IMR-90 (cell line): ENCODE data around the gene SCIN. TPM values are rescaled to one million over a fixed set of nuclear protein-coding genes. Genes with fewer than 3 reads are reported as not detected.

Source experiments
- ATAC-seq: fragments of 200-7000 bp; cut with Tn5 transposase; 2 replicates; pipeline ENCODE4 v1.9.1; 2020; ENCODE audit warnings: low read depth, mild to moderate bottlenecking, moderate library complexity
- BruUV-seq: library from RNA; stranded (reverse); fragments of 400-500 nt; replicated peaks from 2 replicates; lab custom pipeline; 2021; lab: Mats Ljungman, UMichigan
- CTCF ChIA-PET: fragments of 300-600 bp; formaldehyde crosslinking; extraction: SDS; loops from one replicate; lab custom pipeline; 2021; ENCODE audit warnings: antibody characterized with exemption; lab: Yijun Ruan, JAX
- POLR2A ChIA-PET: fragments of 300-600 bp; sonication (Branson Sonifier 250); formaldehyde crosslinking; loops from one replicate; lab custom pipeline; 2022; ENCODE audit warnings: antibody characterized with exemption; ENCODE audit not compliant: unreplicated experiment; lab: Charles Lee
- DNase-seq: peaks from one replicate; pipeline ENCODE4 v3.0.0; 2013
- H2AFZ ChIP-seq: replicated peaks from 2 replicates; pipeline ENCODE3; 2013; ENCODE audit warnings: low read length, mild to moderate bottlenecking; ENCODE audit not compliant: poor library complexity
- H2AK5ac ChIP-seq: 2 replicates; pipeline ENCODE4 v1.6.1; 2013; ENCODE audit warnings: low read depth, low read length, inconsistent platforms
- H2AK9ac ChIP-seq: replicated peaks from 2 replicates; pipeline ENCODE3; 2013; ENCODE audit warnings: mild to moderate bottlenecking, low read depth, low read length, moderate library complexity; ENCODE audit not compliant: poor library complexity
- H2BK120ac ChIP-seq: 2 replicates; pipeline ENCODE4 v1.6.1; 2013; ENCODE audit warnings: low read depth, low read length, inconsistent platforms
- H2BK15ac ChIP-seq: 3 replicates; pipeline ENCODE4 v1.6.1; 2013; ENCODE audit warnings: low read depth, low read length, inconsistent platforms
- H2BK20ac ChIP-seq: 2 replicates; pipeline ENCODE4 v1.6.1; 2013; ENCODE audit warnings: low read depth, mild to moderate bottlenecking, inconsistent platforms, low read length, moderate library complexity
- H2BK5ac ChIP-seq: 2 replicates; pipeline ENCODE4 v1.6.1; 2013; ENCODE audit warnings: mild to moderate bottlenecking, low read depth, low read length, inconsistent platforms; ENCODE audit not compliant: poor library complexity, severe bottlenecking
- H3K14ac ChIP-seq: replicated peaks from 2 replicates; pipeline ENCODE4 v1.6.1; 2013; ENCODE audit warnings: low read depth, low read length, inconsistent platforms
- H3K18ac ChIP-seq: 2 replicates; pipeline ENCODE4 v1.6.1; 2013; ENCODE audit warnings: low read depth, low read length, control low read depth
- H3K23ac ChIP-seq: 2 replicates; pipeline ENCODE4 v1.6.1; 2013; ENCODE audit warnings: low read depth, low read length, inconsistent platforms
- H3K27ac ChIP-seq: 2 replicates; pipeline ENCODE4 v1.5.1; 2013; ENCODE audit warnings: mild to moderate bottlenecking, control low read depth, low read length; ENCODE audit not compliant: insufficient read depth
- H3K27me3 ChIP-seq: 2 replicates; pipeline ENCODE4 v1.6.1; 2013; ENCODE audit warnings: low read length; ENCODE audit not compliant: control insufficient read depth, insufficient read depth
- H3K36me3 ChIP-seq: 2 replicates; pipeline ENCODE4 v1.6.1; 2013; ENCODE audit warnings: low read length, mixed read lengths; ENCODE audit not compliant: control insufficient read depth, insufficient read depth
- H3K4ac ChIP-seq: 2 replicates; pipeline ENCODE4 v1.6.1; 2013; ENCODE audit warnings: low read depth, low read length, inconsistent platforms
- H3K4me1 ChIP-seq: 2 replicates; pipeline ENCODE4 v1.6.1; 2013; ENCODE audit warnings: low read length, mixed read lengths; ENCODE audit not compliant: control insufficient read depth, insufficient read depth
- H3K4me2 ChIP-seq: 2 replicates; pipeline ENCODE4 v1.6.1; 2013; ENCODE audit warnings: low read depth, mild to moderate bottlenecking, control low read depth, low read length, moderate library complexity
- H3K4me3 ChIP-seq: 2 replicates; pipeline ENCODE4 v1.5.1; 2013; ENCODE audit warnings: low read depth, mild to moderate bottlenecking, control low read depth, low read length, moderate library complexity; ENCODE audit not compliant: insufficient read depth
- H3K56ac ChIP-seq: 2 replicates; pipeline ENCODE4 v1.6.1; 2013; ENCODE audit warnings: low read length, inconsistent platforms; ENCODE audit not compliant: insufficient read depth; ENCODE audit errors: extremely low read depth
- H3K79me1 ChIP-seq, 2 experiments: 2 replicates each; pipeline ENCODE4 v1.6.1; 2013; ENCODE audit warnings: low read length in 2 of 2, inconsistent platforms in 1 of 2, low read depth in 1 of 2
- H3K9ac ChIP-seq: 2 replicates; pipeline ENCODE4 v1.6.1; 2013; ENCODE audit warnings: low read depth, low read length, control low read depth
- H3K9me1 ChIP-seq: 2 replicates; pipeline ENCODE4 v1.6.1; 2013; ENCODE audit warnings: low read length, inconsistent platforms; ENCODE audit not compliant: insufficient read depth
- H3K9me3 ChIP-seq: 2 replicates; pipeline ENCODE4 v1.6.1; 2013; ENCODE audit warnings: low read length; ENCODE audit not compliant: control insufficient read depth, insufficient read depth
- H4K20me1 ChIP-seq: 2 replicates; pipeline ENCODE4 v1.6.1; 2013; ENCODE audit warnings: low read length, inconsistent platforms; ENCODE audit not compliant: insufficient read depth
- H4K5ac ChIP-seq: 2 replicates; pipeline ENCODE4 v1.6.1; 2013; ENCODE audit warnings: mild to moderate bottlenecking, low read depth, low read length, control low read depth
- H4K8ac ChIP-seq, 2 experiments: 2 replicates each; pipeline ENCODE4 v1.6.1; 2013; ENCODE audit warnings: low read depth in 2 of 2, low read length in 2 of 2, control low read depth in 1 of 2, inconsistent platforms in 1 of 2
- H4K91ac ChIP-seq: 2 replicates; pipeline ENCODE4 v1.6.1; 2013; ENCODE audit warnings: low read depth, low read length, inconsistent platforms; ENCODE audit not compliant: insufficient read depth
- CEBPB ChIP-seq: IDR thresholded peaks from 2 replicates; pipeline ENCODE4 v1.6.1; 2012; ENCODE audit warnings: low read depth, low read length, improper control_type of control experiment
- ELK1 ChIP-seq: fragments of 150-350 bp; IDR thresholded peaks from 2 replicates; pipeline ENCODE4 v1.6.1; 2016; ENCODE audit warnings: low read depth, mild to moderate bottlenecking, low read length, moderate library complexity, borderline replicate concordance
- FOS ChIP-seq: fragments of 150-350 bp; IDR thresholded peaks from 2 replicates; pipeline ENCODE4 v1.6.1; 2016; ENCODE audit warnings: low read depth, low read length
- MAZ ChIP-seq: IDR thresholded peaks from 2 replicates; pipeline ENCODE4 v1.6.1; 2012; ENCODE audit warnings: low read depth, mild to moderate bottlenecking, low read length, improper control_type of control experiment, moderate library complexity, borderline replicate concordance
- MXI1 ChIP-seq: IDR thresholded peaks from 2 replicates; pipeline ENCODE4 v1.6.1; 2012; ENCODE audit warnings: low read depth, mild to moderate bottlenecking, low read length, moderate library complexity, borderline replicate concordance
- NFE2L2 ChIP-seq: fragments of 150-350 bp; IDR thresholded peaks from 2 replicates; pipeline ENCODE4 v1.6.1; 2016; ENCODE audit warnings: low read depth, mild to moderate bottlenecking, low read length
- RAD21 ChIP-seq: IDR thresholded peaks from 2 replicates; pipeline ENCODE4 v1.6.1; 2012; ENCODE audit warnings: low read length, improper control_type of control experiment
- RCOR1 ChIP-seq: IDR thresholded peaks from 2 replicates; pipeline ENCODE4 v1.6.1; 2012; ENCODE audit warnings: mild to moderate bottlenecking, low read length, improper control_type of control experiment; ENCODE audit not compliant: insufficient replicate concordance
- dilution Hi-C: fragments of 300-500 bp; cut with HindIII; formaldehyde crosslinking; loops from one replicate; pipeline ENCODE4 v1.14.3; 2018; ENCODE audit warnings: low sequenced_read_pairs; ENCODE audit not compliant: unreplicated experiment
- in situ Hi-C: fragments of 300-500 bp; cut with MboI; formaldehyde crosslinking; loops from 3 replicates; pipeline ENCODE4 v1.14.3; 2019; ENCODE audit warnings: low sequenced_read_pairs, inconsistent platforms, mixed read lengths
- intact Hi-C: fragments of 100-400 bp; cut with micrococcal nuclease; formaldehyde crosslinking; loops from 2 replicates; pipeline ENCODE4 v1.10.0; 2022
- polyA plus RNA-seq, 3 experiments: library from polyadenylated mRNA; depleted of rRNA; stranded (reverse); fragments of >200 nt; gene quantifications; 2 replicates each; pipeline ENCODE4 v1.2.3, GENCODE V29; 2012; ENCODE audit warnings: low replicate concordance in 1 of 3
- total RNA-seq: library from RNA; depleted of rRNA; stranded (reverse); fragments of >200 nt; gene quantifications from 2 replicates; pipeline ENCODE4 v1.2.3, GENCODE V29; 2012

SCIN gene
- total and polyA plus RNA-seq, 2 of the 4 experiments (the other 2 are of a cell fraction) = under 0.01 to 0.05 TPM

GRCh38 chr7:12649348-12649747 is 78.8 kb downstream of the SCIN start:
- H2BK5ac ChIP-seq = no peak overlapping the region
- TF ChIP-seq CEBPB = no peak
- no peak for TF ChIP-seq MXI1
- no peak for TF ChIP-seq MAZ
- no peak for TF ChIP-seq FOS
- no peak for TF ChIP-seq ELK1
- TF ChIP-seq NFE2L2 = no peak
- no peak for TF ChIP-seq RAD21
- no peak for TF ChIP-seq RCOR1
- no peak overlapping the region for H3K18ac ChIP-seq
- CTCF ChIA-PET = no interaction called here
- H4K8ac ChIP-seq = no peak overlapping the region
- no peaks in the 10 kb centered on the region for H3K79me1 ChIP-seq
- H2BK15ac ChIP-seq = no peak overlapping the region
- H4K5ac ChIP-seq = no peak overlapping the region; the same call in 1 of the 2 replicates
- H3K4me2 ChIP-seq = no peak overlapping the region
- no peak overlapping the region for H3K4ac ChIP-seq
- no peak for DNase-seq
- H3K27ac ChIP-seq = no peak overlapping the region
- ATAC-seq = no peak
- in situ Hi-C loops = no loop called here
- no peak overlapping the region for H2AK5ac ChIP-seq
- BruUV-seq = no TSS peak
- H3K27me3 ChIP-seq = no peaks in the 10 kb centered on the region
- no peak overlapping the region for H3K4me3 ChIP-seq
- H4K20me1 ChIP-seq = no peaks in the 10 kb centered on the region
- dilution Hi-C loops = no loop called here
- no peak overlapping the region for H2BK120ac ChIP-seq
- POLR2A ChIA-PET = no interaction called here
- H3K4me1 ChIP-seq = peaks cover 2% of the 10 kb centered on the region; the same call in 1 of the 2 replicates
- intact Hi-C loops = no loop called here
- H3K23ac ChIP-seq = no peak overlapping the region
- no peak overlapping the region for H2BK20ac ChIP-seq
- no peak overlapping the region for H2AFZ ChIP-seq
- no peak overlapping the region for H4K91ac ChIP-seq
- peaks cover 3% of the 10 kb centered on the region; the same call in 1 of the 2 replicates for H3K9me3 ChIP-seq
- H3K56ac ChIP-seq = no peak overlapping the region
- no peak overlapping the region for H3K14ac ChIP-seq
- no peaks in the 10 kb centered on the region for H3K9me1 ChIP-seq
- no peak overlapping the region for H3K9ac ChIP-seq
- no peak overlapping the region for H2AK9ac ChIP-seq
- H3K36me3 ChIP-seq = no peaks in the 10 kb centered on the region
